HepG2 (cell line): ENCODE results near the gene MED9. TPM values are rescaled to one million over a fixed set of nuclear protein-coding genes. Genes with fewer than 3 reads are reported as not detected.

Source experiments
- ATF5 ChIP-seq: sonication (generic); formaldehyde crosslinking; IDR thresholded peaks from 2 replicates; pipeline ENCODE4 v1.4.0; 2020; ENCODE audit warnings: mild to moderate bottlenecking, low read depth, missing genetic modification reagents
- MATR3 ChIP-seq: sonication (generic); formaldehyde crosslinking; IDR thresholded peaks from 2 replicates; pipeline ENCODE4 v1.4.0; 2020; ENCODE audit warnings: missing genetic modification reagents
- NCOR1 ChIP-seq: fragments of 200-600 bp; sonication (generic); IDR thresholded peaks from 2 replicates; pipeline ENCODE4 v1.7.0; 2017; ENCODE audit warnings: antibody characterized with exemption, low read length, borderline replicate concordance
- SMAD9 ChIP-seq: sonication (generic); formaldehyde crosslinking; IDR thresholded peaks from 2 replicates; pipeline ENCODE4 v1.5.1; 2020; ENCODE audit warnings: mild to moderate bottlenecking, missing genetic modification reagents
- TCF12 ChIP-seq, 2 experiments: fragments of 450-650 bp in 1 of 2; sonication (generic) in 1 of 2; formaldehyde crosslinking in 1 of 2; IDR thresholded peaks; 2 replicates each; pipeline versions ENCODE4 v1.6.1 to v1.8.0; 2017 to 2022; ENCODE audit warnings: antibody characterized with exemption in 1 of 2, mild to moderate bottlenecking in 1 of 2, missing genetic modification reagents in 1 of 2, moderate library complexity in 1 of 2
- ZMYM4 ChIP-seq: sonication (generic); formaldehyde crosslinking; IDR thresholded peaks from 2 replicates; pipeline ENCODE4 v1.8.1; 2023; ENCODE audit warnings: mild to moderate bottlenecking, missing genetic modification reagents
- ZNF331 ChIP-seq: sonication (generic); formaldehyde crosslinking; IDR thresholded peaks from 2 replicates; pipeline ENCODE4 v1.4.0; 2020; ENCODE audit warnings: missing genetic modification reagents
- ZNF839 ChIP-seq: sonication (generic); formaldehyde crosslinking; IDR thresholded peaks from 2 replicates; pipeline ENCODE4 v1.4.0; 2020; ENCODE audit warnings: missing genetic modification reagents, mild to moderate bottlenecking, borderline replicate concordance
- ZNF850 ChIP-seq: sonication (generic); formaldehyde crosslinking; conservative IDR thresholded peaks from 2 replicates; pipeline ENCODE4 v1.9.0; 2021; ENCODE audit warnings: mild to moderate bottlenecking, missing genetic modification reagents
- polyA plus RNA-seq, 8 experiments: library from polyadenylated mRNA; depleted of rRNA in 3 of 8; stranded (reverse) in 7 of 8; unstranded in 1 of 8; fragments of >200 nt; fragmentation: Illumina TruSeq in 4 of 8; extraction: Trizol in 4 of 8; gene quantifications; 2 replicates each; pipeline versions ENCODE4 v1.2.1 to v1.2.3, GENCODE V29; 2011 to 2016; ENCODE audit warnings: low read depth in 4 of 8, missing spikeins in 1 of 8, mixed read lengths in 1 of 8; ENCODE audit not compliant: insufficient read depth in 1 of 8
- total RNA-seq, 5 experiments: library from RNA; depleted of rRNA; stranded (reverse); fragments of >200 nt; fragmentation: Illumina TruSeq; extraction: Trizol; gene quantifications; 2 replicates each; pipeline ENCODE4 v1.2.3, GENCODE V29; 2016; ENCODE audit warnings: low read depth in 1 of 5
- TF ChIP-seq, protein P1 (sequence below): sonication (generic); formaldehyde crosslinking; IDR thresholded peaks from 2 replicates; pipeline ENCODE4 v1.5.1; 2020; ENCODE audit warnings: mild to moderate bottlenecking, missing genetic modification reagents, borderline replicate concordance

MED9 gene
- total and polyA plus RNA-seq, 2 of the 13 experiments (the other 11 are each of a cell fraction or from before 2014, with no cell fraction given), result 11.9 to 15.1 TPM

DNA sequence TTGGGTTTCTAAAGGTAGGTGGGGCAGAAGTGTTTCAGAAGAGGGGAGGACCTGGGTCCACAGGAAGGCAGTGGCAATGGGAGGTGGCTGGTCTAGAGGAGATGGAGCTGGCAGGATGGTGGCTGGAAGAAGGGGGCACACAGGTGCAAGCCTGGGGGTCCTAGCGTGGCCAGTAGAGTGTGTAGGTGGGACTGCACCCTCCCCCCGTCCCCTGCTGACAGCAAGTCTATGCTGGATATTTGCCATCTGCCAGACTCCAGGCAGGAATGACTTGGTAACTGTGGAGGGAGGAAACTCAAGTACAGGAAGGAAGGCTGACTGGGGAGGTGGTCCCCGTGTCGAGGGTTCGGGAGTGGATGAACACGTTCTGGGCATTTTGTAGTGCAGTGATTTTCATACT is 8.6 kb downstream of the MED9 start (continued):
- TF ChIP-seq, protein P1, sequence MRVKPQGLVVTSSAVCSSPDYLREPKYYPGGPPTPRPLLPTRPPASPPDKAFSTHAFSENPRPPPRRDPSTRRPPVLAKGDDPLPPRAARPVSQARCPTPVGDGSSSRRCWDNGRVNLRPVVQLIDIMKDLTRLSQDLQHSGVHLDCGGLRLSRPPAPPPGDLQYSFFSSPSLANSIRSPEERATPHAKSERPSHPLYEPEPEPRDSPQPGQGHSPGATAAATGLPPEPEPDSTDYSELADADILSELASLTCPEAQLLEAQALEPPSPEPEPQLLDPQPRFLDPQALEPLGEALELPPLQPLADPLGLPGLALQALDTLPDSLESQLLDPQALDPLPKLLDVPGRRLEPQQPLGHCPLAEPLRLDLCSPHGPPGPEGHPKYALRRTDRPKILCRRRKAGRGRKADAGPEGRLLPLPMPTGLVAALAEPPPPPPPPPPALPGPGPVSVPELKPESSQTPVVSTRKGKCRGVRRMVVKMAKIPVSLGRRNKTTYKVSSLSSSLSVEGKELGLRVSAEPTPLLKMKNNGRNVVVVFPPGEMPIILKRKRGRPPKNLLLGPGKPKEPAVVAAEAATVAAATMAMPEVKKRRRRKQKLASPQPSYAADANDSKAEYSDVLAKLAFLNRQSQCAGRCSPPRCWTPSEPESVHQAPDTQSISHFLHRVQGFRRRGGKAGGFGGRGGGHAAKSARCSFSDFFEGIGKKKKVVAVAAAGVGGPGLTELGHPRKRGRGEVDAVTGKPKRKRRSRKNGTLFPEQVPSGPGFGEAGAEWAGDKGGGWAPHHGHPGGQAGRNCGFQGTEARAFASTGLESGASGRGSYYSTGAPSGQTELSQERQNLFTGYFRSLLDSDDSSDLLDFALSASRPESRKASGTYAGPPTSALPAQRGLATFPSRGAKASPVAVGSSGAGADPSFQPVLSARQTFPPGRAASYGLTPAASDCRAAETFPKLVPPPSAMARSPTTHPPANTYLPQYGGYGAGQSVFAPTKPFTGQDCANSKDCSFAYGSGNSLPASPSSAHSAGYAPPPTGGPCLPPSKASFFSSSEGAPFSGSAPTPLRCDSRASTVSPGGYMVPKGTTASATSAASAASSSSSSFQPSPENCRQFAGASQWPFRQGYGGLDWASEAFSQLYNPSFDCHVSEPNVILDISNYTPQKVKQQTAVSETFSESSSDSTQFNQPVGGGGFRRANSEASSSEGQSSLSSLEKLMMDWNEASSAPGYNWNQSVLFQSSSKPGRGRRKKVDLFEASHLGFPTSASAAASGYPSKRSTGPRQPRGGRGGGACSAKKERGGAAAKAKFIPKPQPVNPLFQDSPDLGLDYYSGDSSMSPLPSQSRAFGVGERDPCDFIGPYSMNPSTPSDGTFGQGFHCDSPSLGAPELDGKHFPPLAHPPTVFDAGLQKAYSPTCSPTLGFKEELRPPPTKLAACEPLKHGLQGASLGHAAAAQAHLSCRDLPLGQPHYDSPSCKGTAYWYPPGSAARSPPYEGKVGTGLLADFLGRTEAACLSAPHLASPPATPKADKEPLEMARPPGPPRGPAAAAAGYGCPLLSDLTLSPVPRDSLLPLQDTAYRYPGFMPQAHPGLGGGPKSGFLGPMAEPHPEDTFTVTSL (CRISPR knock-in tag), result no peak
- TF ChIP-seq ZNF331 (CRISPR knock-in tag), result no peak
- no peak for TF ChIP-seq MATR3 (CRISPR knock-in tag)
- TF ChIP-seq SMAD9 (CRISPR knock-in tag), result no peak
- TF ChIP-seq ATF5 (CRISPR knock-in tag), result no peak
- TF ChIP-seq ZNF839 (CRISPR knock-in tag), result no peak
- TF ChIP-seq TCF12 (IDR thresholded peaks at IDR 0.05), result no peak
- TF ChIP-seq TCF12 (CRISPR knock-in tag; IDR thresholded peaks at IDR 0.05), result no peak
- TF ChIP-seq ZMYM4 (CRISPR knock-in tag), result no peak
- no peak for TF ChIP-seq ZNF850
- no peak for TF ChIP-seq NCOR1
- TF ChIP-seq, all 625 proteins: peak for 0
